Loucy (cell line): ENCODE results near the gene TMPRSS13.

Experiments
- CTCF ChIP-seq: fragments of 200-600 bp; sonication (generic); conservative IDR thresholded peaks from 2 replicates; pipeline ENCODE4 v1.5.1; 2014; ENCODE audit warnings: mild to moderate bottlenecking, antibody characterized with exemption, low read length
- EZH2phosphoT487 ChIP-seq: fragments of 200-600 bp; IDR thresholded peaks from 2 replicates; pipeline ENCODE4 v1.6.1; 2018; ENCODE audit warnings: antibody characterized with exemption, mild to moderate bottlenecking, moderate library complexity, borderline replicate concordance

GRCh38 chr11:117933475-117933874 lies 4.3 kb upstream of the TMPRSS13 start:
- no peak for TF ChIP-seq CTCF
- TF ChIP-seq EZH2phosphoT487, result no peak
